ENCODE data around the gene MAP6D1. TPM values are rescaled to one million over a fixed set of nuclear protein-coding genes. Genes with fewer than 3 reads are reported as not detected.

MAP6D1 gene
- total RNA-seq, 1 experiment from 2014 or later: 7.1 TPM

- Histone ChIP-seq H4K5ac (ENCODE audit: insufficient read length, low read depth, low read length) (no peak overlapping the region), H4K8ac (replicated peaks; ENCODE audit: insufficient read length, low read depth, low read length) (no peak overlapping the region), H3K4me1 (ENCODE audit: insufficient read depth, low read length) (no peaks in the 10 kb centered on the region), H2BK12ac (ENCODE audit: insufficient read length, low read depth, low read length) (no peak overlapping the region), H2AK5ac (ENCODE audit: insufficient read length, low read length) (no peak overlapping the region), H3K9ac (ENCODE audit: extremely low read depth, insufficient read length, low read length) (no peak overlapping the region), H3K79me1 (ENCODE audit: insufficient read depth, low read depth, low read length, poor library complexity, severe bottlenecking) (no peaks in the 10 kb centered on the region), H2BK20ac (ENCODE audit: low read depth, low read length, poor library complexity, severe bottlenecking) (no peak overlapping the region), H4K20me1 (ENCODE audit: control insufficient read depth, insufficient read depth, insufficient read length) (no peaks in the 10 kb centered on the region), H3T11ph (ENCODE audit: low read length) (no peak overlapping the region), H2BK15ac (ENCODE audit: low read depth, low read length) (no peak overlapping the region), H3K4ac (ENCODE audit: low read depth, low read length) (no peak overlapping the region), H3K4me2 (ENCODE audit: insufficient read depth, insufficient read length, low read length) (no peak overlapping the region), H3K56ac (ENCODE audit: insufficient read length, low read depth, low read length) (no peak overlapping the region), H3K27me3 (ENCODE audit: insufficient read depth, low read length) (no peaks in the 10 kb centered on the region), H3K14ac (ENCODE audit: insufficient read depth, low read length) (no peak overlapping the region), H3K9me3 (ENCODE audit: control insufficient read depth, low read depth, low read length) (no peaks in the 10 kb centered on the region), H3K23me2 (ENCODE audit: insufficient read length, low read depth, low read length, poor library complexity, severe bottlenecking) (no peaks in the 10 kb centered on the region), H2BK120ac (ENCODE audit: low read depth, low read length, poor library complexity, severe bottlenecking) (no peak overlapping the region), H2AFZ (ENCODE audit: low read length) (no peak overlapping the region), H2BK5ac (ENCODE audit: insufficient read length, low read length) (no peak overlapping the region), H3K27ac (ENCODE audit: insufficient read length, low read depth, low read length) (no peak overlapping the region), H3K18ac (ENCODE audit: insufficient read length, low read depth, low read length) (no peak overlapping the region), H3K79me2 (ENCODE audit: insufficient read depth, low read length) (no peaks in the 10 kb centered on the region), H4K91ac (ENCODE audit: insufficient read length, low read depth, low read length) (no peak overlapping the region), H3K23ac (ENCODE audit: insufficient read length, low read depth, low read length) (no peak overlapping the region)
- no peak for TF ChIP-seq CTCF (conservative IDR thresholded peaks at IDR 0.05)
- no peak for DNase-seq
- no peak overlapping the region for H3K4me3 Mint-ChIP-seq
- H3K27ac Mint-ChIP-seq: peak overlapping the region; percentile 41 to 63 (median 45); a peak in 5 of 7 replicates
- H3K4me1 Mint-ChIP-seq: no peaks in the 10 kb centered on the region
- H3K9me3 Mint-ChIP-seq: no peaks in the 10 kb centered on the region
- no peaks in the 10 kb centered on the region for H3K27me3 Mint-ChIP-seq (ENCODE audit: low read depth)
- peaks cover 10 to 70% (median 59%) of the 10 kb centered on the region in 3 experiments; a peak in 6 of 7 replicates for H3K36me3 Mint-ChIP-seq (ENCODE audit: insufficient read depth in 1 of 3, low read depth in 3 of 3)
- no CpG with 5 or more reads among the region's 9 CpGs for WGBS (ENCODE audit: extremely low coverage, insufficient read length, low lambda C conversion rate)
These were observed 12.0 kb upstream of the MAP6D1 start for GRCh38 chr3:183837390-183837789.

All from H9 (cell line).